ENCODE measurements around the gene FBXO31. TPM values are rescaled to one million over a fixed set of nuclear protein-coding genes. Genes with fewer than 3 reads are reported as not detected.
A peak's percentile ranks its signal among the peaks of the same experiment; 100 is the strongest.

Gene FBXO31
- total and polyA plus RNA-seq, 2 of the 13 experiments (the other 11 are each of a cell fraction or from before 2014, with no cell fraction given), result 92.4 to 101 TPM

DNA sequence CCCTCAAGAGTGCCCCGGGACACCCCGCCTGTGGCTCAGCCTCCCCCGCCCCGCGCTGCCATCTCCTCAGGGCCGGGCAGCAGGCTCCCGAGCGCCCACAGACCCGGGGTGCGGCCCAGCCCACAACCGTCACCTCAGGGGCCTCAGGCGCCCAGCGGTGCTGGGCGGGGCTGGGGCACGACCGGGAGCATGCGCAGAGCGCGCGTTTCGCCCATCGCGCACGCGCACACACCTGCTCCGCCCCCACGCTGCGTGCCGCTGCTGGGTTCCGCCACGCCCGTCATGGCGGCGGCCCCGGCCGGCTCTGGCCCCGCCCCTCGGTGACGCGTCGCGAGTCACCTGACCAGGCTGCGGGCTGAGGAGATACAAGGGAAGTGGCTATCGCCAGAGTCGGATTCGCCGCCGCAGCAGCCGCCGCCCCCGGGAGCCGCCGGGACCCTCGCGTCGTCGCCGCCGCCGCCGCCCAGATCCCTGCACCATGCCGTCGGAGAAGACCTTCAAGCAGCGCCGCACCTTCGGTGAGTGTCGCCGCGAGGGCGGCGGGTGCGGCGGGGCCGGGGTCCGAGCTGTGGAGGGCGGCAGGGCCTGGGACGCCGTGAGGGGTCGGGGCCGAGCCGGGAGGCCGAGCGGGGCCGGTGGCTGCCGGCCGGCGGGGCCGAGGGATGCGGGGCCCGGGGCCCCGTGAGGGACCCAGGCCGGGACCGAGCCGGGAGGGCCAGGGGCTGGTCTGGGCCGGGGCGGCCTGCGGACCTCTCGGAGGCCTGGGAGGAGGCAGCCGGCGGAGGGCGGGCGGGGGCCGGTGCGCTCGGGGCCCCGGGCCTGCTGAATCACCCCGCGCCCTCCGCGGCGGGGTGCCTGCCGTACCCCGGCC, 8.6 kb upstream of the FBXO31 start, which contains the start of gene MAP1LC3B (continued):
- TF ChIP-seq ZNF431 (CRISPR knock-in tag; IDR thresholded peaks at IDR 0.05; ENCODE audit: borderline replicate concordance, low read depth), result no peak
- TF ChIP-seq ZNF367 (CRISPR knock-in tag; IDR thresholded peaks at IDR 0.05; ENCODE audit: borderline replicate concordance), result no peak; the same call in 1 of the 2 replicates
- peak; percentile 98 for TF ChIP-seq ZNF354B (CRISPR knock-in tag; IDR thresholded peaks at IDR 0.05)
- peak; percentile 85 for TF ChIP-seq TBL1XR1 (IDR thresholded peaks at IDR 0.05; ENCODE audit: borderline replicate concordance, low read length, partially characterized antibody)
- peak; percentile 99 for TF ChIP-seq TAF1 (CRISPR knock-in tag; IDR thresholded peaks at IDR 0.05)
- TF ChIP-seq ZNF501 (CRISPR knock-in tag; IDR thresholded peaks at IDR 0.05), result peak; percentile 92
- TF ChIP-seq ZNF136 (CRISPR knock-in tag; IDR thresholded peaks at IDR 0.05; ENCODE audit: low read depth), result no peak
- TF ChIP-seq, protein P1, sequence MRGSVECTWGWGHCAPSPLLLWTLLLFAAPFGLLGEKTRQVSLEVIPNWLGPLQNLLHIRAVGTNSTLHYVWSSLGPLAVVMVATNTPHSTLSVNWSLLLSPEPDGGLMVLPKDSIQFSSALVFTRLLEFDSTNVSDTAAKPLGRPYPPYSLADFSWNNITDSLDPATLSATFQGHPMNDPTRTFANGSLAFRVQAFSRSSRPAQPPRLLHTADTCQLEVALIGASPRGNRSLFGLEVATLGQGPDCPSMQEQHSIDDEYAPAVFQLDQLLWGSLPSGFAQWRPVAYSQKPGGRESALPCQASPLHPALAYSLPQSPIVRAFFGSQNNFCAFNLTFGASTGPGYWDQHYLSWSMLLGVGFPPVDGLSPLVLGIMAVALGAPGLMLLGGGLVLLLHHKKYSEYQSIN (CRISPR knock-in tag; IDR thresholded peaks at IDR 0.05; ENCODE audit: borderline replicate concordance), result no peak

DNA sequence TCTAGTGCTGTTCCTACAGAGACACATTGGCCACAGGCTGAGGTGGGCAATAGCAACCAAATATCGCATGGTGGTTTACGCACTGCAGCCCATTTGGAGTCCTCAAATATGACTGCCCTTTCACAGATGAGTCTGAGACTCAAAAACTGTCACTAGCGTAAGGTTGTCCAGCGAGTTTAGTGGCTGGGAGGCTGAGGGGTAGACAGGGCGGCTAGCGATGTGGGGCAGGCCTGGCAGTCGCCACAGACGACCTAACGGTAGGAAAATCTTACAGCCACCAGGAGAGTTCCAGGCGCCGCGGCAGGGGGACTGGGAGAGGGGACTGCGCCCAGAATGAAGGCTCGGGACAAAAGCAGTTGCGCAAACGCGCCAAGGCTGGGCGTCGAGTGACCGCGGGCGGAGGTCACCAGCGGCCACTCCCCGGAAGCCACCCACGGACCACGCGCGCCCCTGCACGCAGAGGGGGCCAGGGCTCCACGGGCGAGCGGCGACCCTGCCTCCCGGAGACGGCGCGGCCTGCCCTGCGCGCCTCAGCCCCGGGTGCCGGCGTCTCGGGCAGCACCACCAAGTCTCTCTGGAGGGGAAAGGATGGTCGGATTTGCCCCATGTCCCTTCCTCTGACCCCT, 7.9 kb upstream of the FBXO31 start:
- peak overlapping the region; percentile 47 to 86 (median 70) for H3K4me3 ChIP-seq (replicated peaks in 1 of 3; ENCODE audit: insufficient read depth in 1 of 3, low read depth in 2 of 3, low read length in 3 of 3)
- H3K36me3 ChIP-seq (replicated peaks in 1 of 2; ENCODE audit: control insufficient read depth in 1 of 2, insufficient read depth in 2 of 2, low read length in 2 of 2), result peaks cover 0 to 10% of the 10 kb centered on the region in 2 experiments; a peak in 2 of 5 replicates
- DNase-seq (ENCODE audit: low spot score), result peak; percentile 76
- H3K9ac ChIP-seq (ENCODE audit: insufficient read depth, low read depth, low read length), result peak overlapping the region; percentile 98
- H3K9me3 ChIP-seq (ENCODE audit: low read length), result no peaks in the 10 kb centered on the region
- in situ Hi-C loops (cut with HindIII; ENCODE audit: extremely low pct_ligation_motif_present, low pct_unique_long_range_greater_than_20kb), result loop anchor here (25.0 kb wide), 1 partner anchor 471 kb away; the partner anchor contains the start of gene SLC7A5
- peak overlapping the region; percentile 94 for H3K27ac ChIP-seq (ENCODE audit: extremely low read length, insufficient read depth, low read length)
- peaks cover 41% of the 10 kb centered on the region for H3K79me2 ChIP-seq (ENCODE audit: insufficient read depth, low read length)
- POLR2A ChIA-PET, result interaction anchor here (1.6 kb wide), 2 partner anchors 9 to 67 kb away, joined by 5 to 8 read pairs; no protein-coding TSS in a partner anchor
- WGBS (ENCODE audit: low lambda C conversion rate), result 20% methylated on average over 8 of the region's 44 CpGs
- FAIRE-seq, result no peak
- peaks cover 31% of the 10 kb centered on the region for H4K20me1 ChIP-seq (ENCODE audit: insufficient read depth, low read length)
- H3K4me2 ChIP-seq (ENCODE audit: low read depth, low read length), result peak overlapping the region; percentile 85
- no peaks in the 10 kb centered on the region; a peak in 1 of 5 replicates for H3K27me3 ChIP-seq (ENCODE audit: control insufficient read depth in 1 of 2, insufficient read depth in 2 of 2, low read length in 2 of 2)
- TSS peak; percentile 88 for BruUV-seq (replicated peaks)
- CTCF ChIA-PET (ENCODE audit: low intra/inter-chr PET ratio, low total read pairs), result no interaction called here
- peaks cover 70% of the 10 kb centered on the region for H3K4me1 ChIP-seq (ENCODE audit: insufficient read depth, low read length)
- peak; percentile 53 for ATAC-seq
- intact Hi-C loops (cut with micrococcal nuclease; ENCODE audit: unreplicated experiment), result no loop called here
- no peak overlapping the region for H2AFZ ChIP-seq (ENCODE audit: low read length)
- 0 out of 2 replicates have a peak, but pooled peaks have one; percentile 6 for TF ChIP-seq ARHGAP35 (CRISPR knock-in tag; IDR thresholded peaks at IDR 0.05; ENCODE audit: borderline replicate concordance)
- TF ChIP-seq TBL1XR1 (IDR thresholded peaks at IDR 0.05; ENCODE audit: borderline replicate concordance, low read length, partially characterized antibody), result no peak
- peak; percentile 72; the same call in 1 of the 2 replicates for TF ChIP-seq ZC3H4 (CRISPR knock-in tag; IDR thresholded peaks at IDR 0.05; ENCODE audit: borderline replicate concordance)
- TF ChIP-seq RAD21 (CRISPR knock-in tag; IDR thresholded peaks at IDR 0.05), result peak; percentile 27; the same call in 1 of the 2 replicates
- no peak for TF ChIP-seq SOX6 (IDR thresholded peaks at IDR 0.05)
- peak; percentile 40; the same call in 1 of the 2 replicates for TF ChIP-seq SOX6 (CRISPR knock-in tag; IDR thresholded peaks at IDR 0.05)
- TF ChIP-seq, protein P2, sequence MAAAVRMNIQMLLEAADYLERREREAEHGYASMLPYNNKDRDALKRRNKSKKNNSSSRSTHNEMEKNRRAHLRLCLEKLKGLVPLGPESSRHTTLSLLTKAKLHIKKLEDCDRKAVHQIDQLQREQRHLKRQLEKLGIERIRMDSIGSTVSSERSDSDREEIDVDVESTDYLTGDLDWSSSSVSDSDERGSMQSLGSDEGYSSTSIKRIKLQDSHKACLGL (CRISPR knock-in tag; IDR thresholded peaks at IDR 0.05), result no peak
- no peak for TF ChIP-seq LCORL (IDR thresholded peaks at IDR 0.05)
- TF ChIP-seq LCORL (CRISPR knock-in tag; IDR thresholded peaks at IDR 0.05), result peak; percentile 13
- TF ChIP-seq ARID2 (CRISPR knock-in tag; IDR thresholded peaks at IDR 0.05; ENCODE audit: borderline replicate concordance), result peak; percentile 14; the same call in 1 of the 2 replicates
- TF ChIP-seq TARDBP (CRISPR knock-in tag; IDR thresholded peaks at IDR 0.05), result peak; percentile 11; the same call in 1 of the 2 replicates
- TF ChIP-seq NFE2L2 (IDR thresholded peaks at IDR 0.05; ENCODE audit: low read length), result no peak
- no peak for TF ChIP-seq SRSF9 (IDR thresholded peaks at IDR 0.05; ENCODE audit: borderline replicate concordance, insufficient read depth, low read depth, low read length, poor library complexity, severe bottlenecking)
- peak; percentile 75 for TF ChIP-seq SKI (IDR thresholded peaks at IDR 0.05; ENCODE audit: partially characterized antibody)

Data from HepG2 (cell line).